SU-DHL-6 (cell line): ENCODE data around the gene POU6F2.

Experiments used
- H2AFZ ChIP-seq: fragments of 200-600 bp; sonication (generic); 2 replicates; pipeline ENCODE4 v1.6.1; 2014; ENCODE audit warnings: low read depth, mild to moderate bottlenecking, moderate library complexity, mixed read lengths, antibody characterized with exemption, low read length; ENCODE audit not compliant: severe bottlenecking
- H3F3A ChIP-seq: fragments of 200-600 bp; shearing (Covaris generic); 2 replicates; pipeline ENCODE4 v1.6.0; 2016; ENCODE audit warnings: antibody characterized with exemption, mild to moderate bottlenecking; ENCODE audit not compliant: insufficient read depth
- H3K27ac ChIP-seq: fragments of 200-600 bp; sonication (generic); 2 replicates; pipeline ENCODE4 v1.5.1; 2016; ENCODE audit warnings: low read depth, mild to moderate bottlenecking, low read length, moderate library complexity, mixed read lengths
- H3K27me3 ChIP-seq: fragments of 200-600 bp; sonication (generic), shearing (Covaris generic); 2 replicates; pipeline ENCODE4 v1.6.0; 2014; ENCODE audit warnings: mild to moderate bottlenecking, low read length
- H3K36me3 ChIP-seq: fragments of 200-600 bp; sonication (generic); 2 replicates; pipeline ENCODE4 v1.6.1; 2014; ENCODE audit warnings: mild to moderate bottlenecking, low read length, mixed read lengths
- H3K4me2 ChIP-seq: fragments of 300-600, 200-600 bp; shearing (Covaris generic), sonication (generic); 2 replicates; pipeline ENCODE4 v1.6.0; 2014; ENCODE audit warnings: low read length, low read depth, mild to moderate bottlenecking; ENCODE audit not compliant: poor library complexity, severe bottlenecking
- H3K4me3 ChIP-seq: fragments of 200-600 bp; sonication (generic); 2 replicates; pipeline ENCODE4 v1.5.1; 2014; ENCODE audit warnings: antibody characterized with exemption, low read length, mild to moderate bottlenecking, mixed read lengths; ENCODE audit not compliant: insufficient read depth, poor library complexity, severe bottlenecking
- H3K79me2 ChIP-seq: fragments of 200-600 bp; sonication (generic); 2 replicates; pipeline ENCODE4 v1.6.1; 2014; ENCODE audit warnings: mild to moderate bottlenecking, low read length, moderate library complexity; ENCODE audit not compliant: insufficient read depth
- H3K9ac ChIP-seq: fragments of 200-600 bp; sonication (generic); 2 replicates; pipeline ENCODE4 v1.7.0; 2014; ENCODE audit warnings: mild to moderate bottlenecking, low read length
- H3K9me2 ChIP-seq: fragments of 200-600 bp; sonication (generic); replicated peaks from 2 replicates; pipeline ENCODE4 v1.6.1; 2014; ENCODE audit warnings: low read length; ENCODE audit not compliant: insufficient read depth
- H3K9me3 ChIP-seq: fragments of 200-600 bp; sonication (generic); 2 replicates; pipeline ENCODE4 v1.6.1; 2014; ENCODE audit warnings: low read length, mixed read lengths; ENCODE audit not compliant: insufficient read depth
- H4K20me1 ChIP-seq: fragments of 200-600 bp; sonication (generic); 2 replicates; pipeline ENCODE4 v1.6.1; 2014; ENCODE audit warnings: low read depth, mild to moderate bottlenecking, antibody characterized with exemption, low read length, moderate library complexity, mixed read lengths
- CTCF ChIP-seq: fragments of 200-600 bp; sonication (generic); IDR thresholded peaks from one replicate; pipeline ENCODE4 v1.5.1; 2017; ENCODE audit warnings: antibody characterized with exemption, mild to moderate bottlenecking, low read length, moderate library complexity; ENCODE audit not compliant: insufficient read depth, poor library complexity, severe bottlenecking
- EZH2phosphoT487 ChIP-seq: fragments of 200-600 bp; sonication (generic), shearing (Covaris generic); conservative IDR thresholded peaks from 2 replicates; pipeline ENCODE4 v1.6.1; 2018; ENCODE audit warnings: mild to moderate bottlenecking, antibody characterized with exemption, low read length, moderate library complexity, mixed read lengths

POU6F2 gene

GRCh38 chr7:39372383-39372782 lies 394.7 kb downstream of the POU6F2 start:
- H3K9ac ChIP-seq = no peak overlapping the region
- H3K4me3 ChIP-seq = no peak overlapping the region
- no peaks in the 10 kb centered on the region for H3K9me2 ChIP-seq
- H3K79me2 ChIP-seq = no peaks in the 10 kb centered on the region
- no peak overlapping the region for H2AFZ ChIP-seq
- TF ChIP-seq EZH2phosphoT487 = no peak
- TF ChIP-seq CTCF = no peak
- H3K9me3 ChIP-seq = no peaks in the 10 kb centered on the region
- H3K27ac ChIP-seq = no peak overlapping the region
- H3K27me3 ChIP-seq = no peaks in the 10 kb centered on the region
- no peaks in the 10 kb centered on the region for H4K20me1 ChIP-seq
- H3F3A ChIP-seq = no peaks in the 10 kb centered on the region
- H3K4me2 ChIP-seq = no peak overlapping the region
- no peaks in the 10 kb centered on the region for H3K36me3 ChIP-seq

GRCh38 chr7:39374436-39375040 lies 396.8 kb downstream of the POU6F2 start:
- H3K4me3 ChIP-seq = no peak overlapping the region
- H3K36me3 ChIP-seq = no peaks in the 10 kb centered on the region
- H4K20me1 ChIP-seq = no peaks in the 10 kb centered on the region
- no peak overlapping the region for H3K27ac ChIP-seq
- no peaks in the 10 kb centered on the region for H3K9me2 ChIP-seq
- no peaks in the 10 kb centered on the region for H3F3A ChIP-seq
- no peaks in the 10 kb centered on the region for H3K27me3 ChIP-seq
- no peak overlapping the region for H2AFZ ChIP-seq
- H3K79me2 ChIP-seq = no peaks in the 10 kb centered on the region
- no peak overlapping the region for H3K9ac ChIP-seq
- no peaks in the 10 kb centered on the region for H3K9me3 ChIP-seq
- TF ChIP-seq CTCF = no peak
- no peak for TF ChIP-seq EZH2phosphoT487
- H3K4me2 ChIP-seq = no peak overlapping the region

- no peak overlapping the region for H3K4me2 ChIP-seq
- no peak overlapping the region for H2AFZ ChIP-seq
- H3K36me3 ChIP-seq = no peaks in the 10 kb centered on the region
- TF ChIP-seq EZH2phosphoT487 = no peak
- TF ChIP-seq CTCF = no peak
- no peaks in the 10 kb centered on the region for H4K20me1 ChIP-seq
- no peaks in the 10 kb centered on the region for H3K9me2 ChIP-seq
- H3K79me2 ChIP-seq = no peaks in the 10 kb centered on the region
- no peaks in the 10 kb centered on the region for H3F3A ChIP-seq
- no peak overlapping the region for H3K27ac ChIP-seq
- no peak overlapping the region for H3K9ac ChIP-seq
- no peaks in the 10 kb centered on the region for H3K27me3 ChIP-seq
- H3K9me3 ChIP-seq = no peaks in the 10 kb centered on the region
- H3K4me3 ChIP-seq = no peak overlapping the region
These were observed 397.6 kb downstream of the POU6F2 start for GRCh38 chr7:39375047-39375873.
